Measurements from ENCODE around the gene RHBDL3. TPM values are rescaled to one million over a fixed set of nuclear protein-coding genes. Genes with fewer than 3 reads are reported as not detected.
"Not testable (repeated sequence)": the region's sequence is repeated elsewhere in the genome, so short reads cannot be mapped to it uniquely, and the experiment has no call there.

The RHBDL3 gene
- total RNA-seq, 1 experiment from 2014 or later, result not detected

- no peaks in the 10 kb centered on the region for H3K36me3 Mint-ChIP-seq (ENCODE audit: insufficient read depth, unreplicated experiment)
- DNase-seq (ENCODE audit: unreplicated experiment), result no peak
- H3K4me3 Mint-ChIP-seq (ENCODE audit: unreplicated experiment), result no peak overlapping the region
- H3K27me3 Mint-ChIP-seq (ENCODE audit: insufficient read depth, unreplicated experiment), result peaks cover 23% of the 10 kb centered on the region
- BruUV-seq (replicated peaks), result no TSS peak
- no peaks in the 10 kb centered on the region for H3K9me3 Mint-ChIP-seq (ENCODE audit: unreplicated experiment)
- intact Hi-C loops (cut with micrococcal nuclease), result no loop called here
- POLR2A ChIA-PET, result interaction anchor here (0.5 kb wide), 1 partner anchor 461 kb away, joined by 3 read pairs; no protein-coding TSS in a partner anchor
- no peaks in the 10 kb centered on the region for H3K4me1 Mint-ChIP-seq (ENCODE audit: insufficient read depth, unreplicated experiment)
- no peak overlapping the region for H3K27ac Mint-ChIP-seq (ENCODE audit: low read depth, unreplicated experiment)
- no peak for TF ChIP-seq CTCF (IDR thresholded peaks at IDR 0.05; ENCODE audit: unreplicated experiment)
- CTCF ChIA-PET, result interaction anchor here (0.6 to 0.7 kb wide), 2 partner anchors 9 to 24 kb away, joined by 3 read pairs; no protein-coding TSS in a partner anchor
Observed at GRCh38 chr17:32311028-32311536, 45.5 kb downstream of the RHBDL3 start.

- ChIA-PET CTCF (interaction anchor here (0.6 to 3.1 kb wide), 2 partner anchors 21 to 61 kb away, joined by 3 to 11 read pairs; no protein-coding TSS in a partner anchor), POLR2A (no interaction called here)
- peaks cover 25% of the 10 kb centered on the region for H3K27me3 Mint-ChIP-seq (ENCODE audit: insufficient read depth, unreplicated experiment)
- no peaks in the 10 kb centered on the region for H3K4me1 Mint-ChIP-seq (ENCODE audit: insufficient read depth, unreplicated experiment)
- no peak for TF ChIP-seq CTCF (IDR thresholded peaks at IDR 0.05; ENCODE audit: unreplicated experiment)
- H3K27ac Mint-ChIP-seq (ENCODE audit: low read depth, unreplicated experiment), result no peak overlapping the region
- H3K9me3 Mint-ChIP-seq (ENCODE audit: unreplicated experiment), result no peaks in the 10 kb centered on the region
- no TSS peak for BruUV-seq (replicated peaks)
- H3K36me3 Mint-ChIP-seq (ENCODE audit: insufficient read depth, unreplicated experiment), result no peaks in the 10 kb centered on the region
- H3K4me3 Mint-ChIP-seq (ENCODE audit: unreplicated experiment), result no peak overlapping the region
- no peak for DNase-seq (ENCODE audit: unreplicated experiment)
- intact Hi-C loops (cut with micrococcal nuclease), result no loop called here
Observed at GRCh38 chr17:32314636-32315035, 49.0 kb downstream of the RHBDL3 start.

GRCh38 chr17:32315171-32315570 lies 49.5 kb downstream of the RHBDL3 start:
- Mint-ChIP-seq H3K4me3 (ENCODE audit: unreplicated experiment) (no peak overlapping the region), H3K27ac (ENCODE audit: low read depth, unreplicated experiment) (no peak overlapping the region), H3K27me3 (ENCODE audit: insufficient read depth, unreplicated experiment) (peaks cover 25% of the 10 kb centered on the region)

GRCh38 chr17:32316653-32317052 lies 51.0 kb downstream of the RHBDL3 start:
- intact Hi-C loops (cut with micrococcal nuclease); H3K4me3 Mint-ChIP-seq (ENCODE audit: unreplicated experiment); H3K36me3 Mint-ChIP-seq (ENCODE audit: insufficient read depth, unreplicated experiment); H3K27ac Mint-ChIP-seq (ENCODE audit: low read depth, unreplicated experiment); DNase-seq (ENCODE audit: unreplicated experiment); H3K4me1 Mint-ChIP-seq (ENCODE audit: insufficient read depth, unreplicated experiment); BruUV-seq (replicated peaks); H3K9me3 Mint-ChIP-seq (ENCODE audit: unreplicated experiment): not testable (repeated sequence)
- peaks cover 25% of the 10 kb centered on the region for H3K27me3 Mint-ChIP-seq (ENCODE audit: insufficient read depth, unreplicated experiment)
- POLR2A ChIA-PET, result interaction anchor here (0.5 kb wide), 1 partner anchor 19 kb away, joined by 3 read pairs; no protein-coding TSS in a partner anchor
- CTCF ChIA-PET, result interaction anchor here (0.6 to 3.1 kb wide), 5 partner anchors 14 to 833 kb away, joined by 3 to 11 read pairs (median 6); no protein-coding TSS in a partner anchor

More at GRCh38 chr17:32315171-32315570, 49.5 kb downstream of the RHBDL3 start:
- CTCF ChIA-PET, result interaction anchor here (0.8 to 3.1 kb wide), 3 partner anchors 13 to 62 kb away, joined by 3 to 11 read pairs (median 6); no protein-coding TSS in a partner anchor
- H3K36me3 Mint-ChIP-seq (ENCODE audit: insufficient read depth, unreplicated experiment), result no peaks in the 10 kb centered on the region
- BruUV-seq (replicated peaks), result no TSS peak
- no peak for TF ChIP-seq CTCF (IDR thresholded peaks at IDR 0.05; ENCODE audit: unreplicated experiment)
- POLR2A ChIA-PET, result no interaction called here
- DNase-seq (ENCODE audit: unreplicated experiment), result no peak
- intact Hi-C loops (cut with micrococcal nuclease), result no loop called here
- no peaks in the 10 kb centered on the region for H3K9me3 Mint-ChIP-seq (ENCODE audit: unreplicated experiment)
- no peaks in the 10 kb centered on the region for H3K4me1 Mint-ChIP-seq (ENCODE audit: insufficient read depth, unreplicated experiment)
